SH-SY5Y (cell line): ENCODE data around the gene FIGNL1.

Experiments
- GATA2 ChIP-seq: IDR thresholded peaks from 2 replicates; pipeline ENCODE4 v1.6.1; 2011; ENCODE audit warnings: mild to moderate bottlenecking, low read depth, low read length
- GATA3 ChIP-seq: IDR thresholded peaks from 2 replicates; pipeline ENCODE4 v1.6.1; 2011; ENCODE audit warnings: low read depth, mild to moderate bottlenecking, low read length, moderate library complexity

FIGNL1 gene

GRCh38 chr7:50399635-50400034, 50.5 kb downstream of the FIGNL1 start:
- TF ChIP-seq GATA3 (no peak), GATA2 (no peak)

GRCh38 chr7:50399206-50399605, 50.9 kb downstream of the FIGNL1 start:
- TF ChIP-seq GATA2, result no peak
- TF ChIP-seq GATA3, result no peak

GRCh38 chr7:50397971-50398324, 52.2 kb downstream of the FIGNL1 start:
- no peak for TF ChIP-seq GATA2
- no peak for TF ChIP-seq GATA3

GRCh38 chr7:50397320-50397970, 52.7 kb downstream of the FIGNL1 start:
- no peak for TF ChIP-seq GATA3
- no peak for TF ChIP-seq GATA2

GRCh38 chr7:50396856-50397255, 53.3 kb downstream of the FIGNL1 start:
- TF ChIP-seq GATA3, result no peak
- no peak for TF ChIP-seq GATA2

GRCh38 chr7:50394315-50394714, 55.8 kb downstream of the FIGNL1 start:
- no peak for TF ChIP-seq GATA3
- TF ChIP-seq GATA2, result no peak
